GM12878 (cell line): ENCODE measurements around the gene C16orf74.

Source experiments
- CTCF ChIP-seq, 3 experiments: IDR thresholded peaks in 2 of 3; conservative IDR thresholded peaks in 1 of 3; 2 replicates each; pipeline ENCODE4 v1.5.1; 2011; ENCODE audit warnings: low read depth in 3 of 3, low read length in 3 of 3, mild to moderate bottlenecking in 3 of 3, control low read depth in 2 of 3, moderate library complexity in 2 of 3, inconsistent platforms in 1 of 3, mixed read lengths in 1 of 3; ENCODE audit not compliant: control insufficient read depth in 2 of 3, insufficient read depth in 1 of 3; ENCODE audit errors: extremely low read depth in 1 of 3
- EZH2 ChIP-seq: IDR thresholded peaks from 2 replicates; pipeline ENCODE4 v1.6.1; 2012; ENCODE audit warnings: low read depth, mild to moderate bottlenecking, control low read depth, inconsistent platforms, low read length, borderline replicate concordance; ENCODE audit not compliant: control insufficient read depth
- HDAC6 ChIP-seq: fragments of 200-600 bp; sonication (generic); IDR thresholded peaks from one replicate; pipeline ENCODE4 v1.8.0; 2017; ENCODE audit warnings: antibody characterized with exemption; ENCODE audit not compliant: unreplicated experiment
- NRF1 ChIP-seq: conservative IDR thresholded peaks from 2 replicates; pipeline ENCODE4 v1.6.1; 2011; ENCODE audit warnings: mild to moderate bottlenecking, low read depth, low read length, improper control_type of control experiment
- REST ChIP-seq: IDR thresholded peaks from 2 replicates; pipeline ENCODE4 v1.6.1; 2012; ENCODE audit warnings: mild to moderate bottlenecking, low read depth, low read length
- SUZ12 ChIP-seq: fragments of 200-600 bp; sonication (generic); IDR thresholded peaks from one replicate; pipeline ENCODE4 v1.6.1; 2018; ENCODE audit warnings: antibody characterized with exemption, mild to moderate bottlenecking; ENCODE audit not compliant: unreplicated experiment

DNA sequence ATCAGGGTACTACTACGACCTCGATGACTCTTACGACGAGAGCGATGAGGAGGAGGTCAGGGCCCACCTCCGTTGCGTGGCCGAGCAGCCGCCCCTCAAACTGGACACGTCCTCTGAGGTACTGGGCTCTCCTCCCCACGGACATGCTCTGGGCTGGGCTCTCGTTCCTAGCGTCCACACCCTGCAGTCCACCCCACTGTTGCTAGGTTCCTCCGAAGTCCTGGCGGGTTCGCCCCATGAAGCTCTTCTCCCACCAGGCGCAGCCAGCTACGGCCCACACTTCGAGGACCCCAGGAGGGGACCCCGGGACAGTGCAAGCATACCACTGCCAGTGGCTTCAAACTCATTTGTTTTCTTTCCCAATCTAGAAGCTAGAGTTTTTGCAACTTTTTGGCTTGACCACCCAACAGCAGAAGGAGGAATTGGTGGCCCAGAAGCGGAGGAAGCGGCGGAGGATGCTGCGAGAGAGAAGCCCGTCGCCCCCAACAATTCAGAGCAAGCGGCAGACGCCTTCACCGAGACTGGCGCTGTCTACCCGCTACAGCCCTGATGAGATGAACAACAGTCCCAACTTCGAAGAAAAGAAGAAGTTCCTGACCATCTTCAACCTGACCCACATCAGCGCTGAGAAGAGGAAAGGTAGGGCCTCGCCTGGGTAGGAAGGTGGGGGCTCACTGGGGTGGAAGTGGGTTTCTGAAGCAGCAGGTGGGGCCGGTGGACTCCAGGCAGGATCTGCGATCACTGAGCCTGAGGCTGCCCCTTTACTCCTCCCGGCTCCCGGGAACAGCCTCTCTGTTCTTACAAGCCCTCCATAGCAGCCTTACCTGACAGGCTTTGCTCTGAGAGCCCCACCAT, 87.7 kb downstream of the C16orf74 start:
- TF ChIP-seq NRF1 = no peak
- TF ChIP-seq REST = no peak
- no peak for TF ChIP-seq EZH2
- TF ChIP-seq CTCF (IDR thresholded peaks at IDR 0.05 in 2 of 3, conservative IDR thresholded peaks at IDR 0.05 in 1 of 3; ENCODE audit: control insufficient read depth in 2 of 3, extremely low read depth in 1 of 3, insufficient read depth in 1 of 3, low read depth in 3 of 3, low read length in 3 of 3) = no peak
- no peak for TF ChIP-seq SUZ12
- TF ChIP-seq HDAC6 = no peak
